COR-L47 (cell line): ENCODE results near the gene FANCM.
"Not testable (repeated sequence)": the region's sequence is repeated elsewhere in the genome, so short reads cannot be mapped to it uniquely, and the experiment has no call there.

Source experiments
- DNase-seq: peaks from one replicate; lab custom pipeline; 2025; lab: John Stamatoyannopoulos, UW

The FANCM gene

DNA sequence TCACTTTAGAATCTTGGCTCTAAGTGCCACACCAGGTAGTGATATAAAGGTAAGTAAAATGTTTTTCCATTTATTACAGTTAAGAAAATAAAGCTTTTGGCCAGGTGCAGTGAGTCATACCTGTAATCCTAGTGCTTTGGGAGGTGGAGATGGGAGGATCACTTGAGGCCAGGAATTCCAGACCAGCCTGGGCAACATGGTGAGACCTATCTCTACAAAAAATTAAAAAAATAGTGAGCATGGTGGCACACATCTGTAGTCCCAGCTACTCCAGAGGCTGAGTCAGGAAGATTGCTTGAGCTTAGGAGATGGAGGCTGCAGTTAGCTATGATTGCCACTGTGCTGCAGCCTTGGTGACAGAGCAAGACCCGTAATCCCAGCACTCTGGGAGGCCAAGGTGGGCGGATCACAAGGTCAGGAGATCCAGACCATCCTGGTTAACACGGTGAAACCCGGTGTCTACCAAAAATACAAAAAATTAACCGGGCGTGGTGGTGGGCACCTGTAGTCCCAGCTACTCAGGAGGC lies 5.0 kb downstream of the FANCM start:
- no peak for DNase-seq

GRCh38 chr14:45142083-45142482 lies 6.4 kb downstream of the FANCM start:
- DNase-seq: not testable (repeated sequence)

DNA sequence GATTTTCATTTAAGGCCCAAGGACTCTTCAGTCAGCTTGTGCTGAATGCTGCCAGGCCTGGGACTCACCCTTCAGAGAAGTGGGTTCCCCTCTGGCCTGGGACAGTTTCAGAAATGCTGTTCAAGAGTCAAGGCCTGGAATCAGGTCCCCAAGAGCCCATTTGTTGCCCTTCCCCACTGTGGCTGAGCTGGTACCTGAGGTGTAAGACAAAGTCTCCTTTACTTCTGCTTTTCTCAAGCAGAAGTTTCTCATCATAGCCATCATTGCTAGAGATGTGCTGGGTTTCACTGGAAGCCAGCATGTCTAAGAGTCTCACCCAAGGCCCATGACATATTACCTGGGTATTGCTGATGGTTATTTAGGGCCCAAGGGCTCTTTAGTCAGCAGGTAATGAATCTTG lies 8.9 kb downstream of the FANCM start:
- no peak for DNase-seq

DNA sequence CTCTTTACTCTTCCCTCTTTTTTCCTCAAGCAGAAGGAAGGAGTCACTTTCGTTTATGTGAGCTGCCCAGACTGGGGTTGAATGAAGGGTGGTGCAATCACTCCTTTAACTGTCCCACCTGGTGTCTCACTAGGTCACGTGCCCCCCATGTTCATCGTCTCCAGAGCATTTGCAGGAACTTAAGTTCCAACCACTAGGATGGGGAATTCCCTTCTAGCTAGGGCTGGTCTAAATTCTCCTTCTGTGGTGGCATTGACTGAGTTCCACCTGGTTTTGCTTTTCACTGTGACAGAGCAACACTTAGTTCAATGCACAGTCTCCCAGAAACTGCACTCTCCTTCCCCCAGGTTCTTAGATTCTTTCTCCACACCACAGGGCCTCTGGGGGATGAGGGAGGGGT lies 9.5 kb downstream of the FANCM start:
- DNase-seq: no peak

DNA sequence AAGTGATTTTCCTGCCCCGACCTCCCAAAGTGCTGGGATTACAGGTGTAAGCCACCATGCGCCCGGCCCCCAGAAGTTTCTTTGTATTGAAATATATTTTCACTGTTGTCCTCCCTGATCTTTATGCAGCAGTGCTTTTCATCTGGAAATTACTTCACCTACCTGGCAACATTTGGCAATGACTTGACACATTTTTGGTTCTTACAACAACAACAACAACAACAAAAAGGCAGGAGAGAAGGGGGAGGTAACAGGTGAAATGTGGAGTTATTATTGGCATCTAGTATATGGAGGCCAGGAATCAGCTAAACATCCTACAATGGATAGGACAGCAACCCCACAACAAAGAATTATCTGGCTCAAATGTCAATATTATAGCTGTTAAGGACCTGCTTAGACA lies 13.9 kb downstream of the FANCM start:
- no peak for DNase-seq

DNA sequence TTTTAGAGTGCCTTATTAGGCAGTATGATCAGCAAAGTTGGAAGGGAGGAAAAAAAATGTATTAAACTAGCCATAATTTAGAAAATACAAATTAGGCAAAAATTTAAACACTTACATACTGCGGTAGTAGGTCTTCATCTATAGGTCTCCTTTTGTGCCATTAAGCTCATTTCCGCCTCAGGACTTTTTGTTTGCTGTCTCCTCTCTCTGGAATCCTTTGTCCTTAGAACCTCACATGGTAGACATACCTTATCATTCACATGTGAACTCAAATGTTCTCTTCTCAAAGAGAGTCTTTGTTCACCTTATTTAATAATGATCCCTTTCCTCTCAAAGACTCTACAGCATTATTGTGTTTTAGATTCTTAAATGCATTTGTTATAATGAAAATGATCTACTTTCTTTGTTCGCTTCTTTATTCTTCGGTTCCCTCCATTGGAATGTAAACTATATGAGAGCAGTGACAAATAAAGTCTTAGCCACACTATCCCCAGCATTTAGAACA lies 14.7 kb downstream of the FANCM start:
- no peak for DNase-seq

DNA sequence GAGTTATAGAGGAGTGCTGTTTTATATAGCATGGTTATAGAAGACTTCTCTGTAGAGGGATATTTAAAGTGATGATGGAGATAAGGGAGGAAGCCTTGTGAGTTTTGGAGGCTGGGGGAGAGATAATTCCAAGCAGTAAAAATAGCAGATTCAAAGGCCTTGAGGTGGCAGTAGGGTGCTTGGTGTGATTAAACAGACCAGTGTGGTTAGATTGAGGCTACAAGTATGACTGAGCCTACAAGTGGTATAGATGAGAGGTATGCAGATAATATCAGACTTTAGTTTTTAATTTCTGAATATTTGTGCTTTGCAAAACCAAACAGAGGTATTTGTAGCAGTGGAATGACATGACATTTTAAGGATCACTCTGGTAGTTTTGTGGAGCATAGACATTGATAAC lies 20.3 kb downstream of the FANCM start:
- no peak for DNase-seq

- DNase-seq: no peak
These were observed 34.2 kb downstream of the FANCM start for GRCh38 chr14:45169906-45170305.

DNA sequence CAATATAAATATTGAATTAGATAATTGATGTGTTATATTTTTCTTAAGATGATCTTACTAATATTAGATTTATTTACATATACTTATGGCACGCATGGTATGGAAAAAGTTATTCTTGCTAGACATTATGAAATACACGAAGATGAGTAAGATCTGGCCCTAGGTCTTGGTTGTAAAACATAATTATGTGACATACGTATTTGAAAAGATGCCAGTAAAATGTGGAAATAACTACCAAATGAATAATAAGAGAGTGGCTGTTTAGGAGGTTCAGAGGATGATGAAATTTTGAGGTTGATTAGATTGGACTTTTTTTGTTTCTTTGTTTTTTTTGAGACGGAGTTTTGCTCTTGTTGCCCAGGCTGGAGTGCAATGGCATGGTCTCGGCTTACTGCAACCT lies 41.3 kb downstream of the FANCM start:
- no peak for DNase-seq

DNA sequence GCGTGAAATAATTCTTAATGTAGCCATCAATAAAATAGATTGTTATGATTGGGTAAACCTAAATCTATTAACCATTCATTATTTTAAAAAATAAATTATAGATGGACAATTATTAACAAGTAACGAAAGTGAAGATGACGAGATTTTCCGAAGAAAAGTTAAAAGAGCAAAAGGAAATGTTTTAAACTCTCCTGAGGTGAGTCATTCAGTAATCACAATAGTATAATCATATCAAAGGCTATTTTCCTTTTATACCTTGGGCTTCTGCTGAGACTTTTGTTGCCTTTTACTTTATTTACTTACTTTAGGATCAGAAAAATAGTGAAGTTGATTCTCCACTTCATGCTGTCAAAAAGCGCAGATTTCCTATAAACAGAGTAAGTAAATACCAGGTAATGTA lies 45.6 kb downstream of the FANCM start:
- no peak for DNase-seq

DNA sequence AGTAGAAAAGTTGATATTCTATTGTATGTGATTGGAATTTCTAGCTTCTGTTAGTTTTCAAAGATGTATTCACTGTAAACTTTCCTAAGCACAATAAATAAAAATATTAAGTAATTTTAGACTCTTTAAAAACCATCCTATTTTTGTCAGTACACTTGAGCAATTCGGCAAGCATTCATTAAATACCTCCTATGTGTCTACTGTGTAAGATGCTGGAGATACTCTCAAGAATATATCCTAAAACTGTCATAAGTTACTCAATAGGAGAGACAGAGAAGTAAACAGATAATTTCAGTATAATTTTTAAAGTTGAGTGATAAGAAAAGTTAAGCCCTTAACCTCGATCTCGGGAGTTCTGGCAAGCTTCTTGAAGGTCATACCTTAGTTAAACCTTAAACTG lies 46.1 kb downstream of the FANCM start:
- DNase-seq: no peak

DNA sequence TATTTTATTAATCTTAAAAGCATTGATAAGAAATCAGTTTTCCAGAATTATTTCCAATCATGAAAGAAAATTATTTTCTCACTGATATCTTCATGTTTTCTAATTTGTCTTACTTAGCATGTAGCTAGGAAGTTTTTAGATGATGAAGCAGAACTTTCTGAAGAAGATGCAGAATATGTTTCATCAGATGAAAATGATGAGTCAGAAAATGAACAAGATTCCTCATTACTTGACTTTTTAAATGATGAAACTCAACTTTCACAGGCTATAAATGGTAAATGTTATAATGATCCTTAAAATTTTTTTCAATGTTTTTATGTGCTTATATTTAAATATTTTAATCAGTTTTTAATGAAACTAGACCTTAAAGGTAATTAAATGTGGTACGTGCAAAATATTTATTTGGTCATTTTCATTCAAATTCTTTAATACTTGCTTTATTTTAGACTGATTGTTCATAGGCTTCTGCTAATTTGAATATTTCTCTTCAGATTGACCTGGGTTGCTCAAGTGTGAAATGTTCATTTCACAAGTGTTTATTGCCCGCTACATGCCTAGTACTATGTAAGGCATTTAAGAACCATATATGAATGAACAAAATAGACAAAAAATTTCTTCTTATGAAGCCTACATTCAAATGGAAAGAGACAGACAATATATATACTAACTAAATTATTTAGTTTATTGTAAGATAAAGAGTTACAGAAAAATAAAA lies 49.5 kb downstream of the FANCM start:
- no peak for DNase-seq

DNA sequence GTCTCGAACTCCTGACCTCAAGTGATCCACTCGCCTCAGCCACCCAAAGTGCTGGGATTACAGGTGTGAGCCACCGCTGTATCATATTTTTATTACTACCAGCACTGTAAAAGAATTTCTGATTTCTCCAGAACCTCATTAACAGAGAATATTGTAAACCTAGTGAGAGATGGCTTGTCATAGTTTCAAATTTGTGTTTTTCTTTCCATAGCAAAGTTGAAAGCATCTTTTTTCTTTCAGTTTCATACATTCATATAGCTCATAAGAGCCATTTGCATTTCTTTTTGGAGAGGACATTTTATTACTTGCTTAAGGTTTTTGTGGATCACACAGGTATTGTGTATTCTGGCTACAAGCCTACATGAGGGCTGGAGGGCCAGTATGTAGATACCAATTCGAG lies 59.2 kb downstream of the FANCM start:
- no peak for DNase-seq

- no peak for DNase-seq
These were observed 62.8 kb downstream of the FANCM start for GRCh38 chr14:45198551-45198950.

- DNase-seq: no peak
These were observed 63.5 kb downstream of the FANCM start for GRCh38 chr14:45199230-45199629.

DNA sequence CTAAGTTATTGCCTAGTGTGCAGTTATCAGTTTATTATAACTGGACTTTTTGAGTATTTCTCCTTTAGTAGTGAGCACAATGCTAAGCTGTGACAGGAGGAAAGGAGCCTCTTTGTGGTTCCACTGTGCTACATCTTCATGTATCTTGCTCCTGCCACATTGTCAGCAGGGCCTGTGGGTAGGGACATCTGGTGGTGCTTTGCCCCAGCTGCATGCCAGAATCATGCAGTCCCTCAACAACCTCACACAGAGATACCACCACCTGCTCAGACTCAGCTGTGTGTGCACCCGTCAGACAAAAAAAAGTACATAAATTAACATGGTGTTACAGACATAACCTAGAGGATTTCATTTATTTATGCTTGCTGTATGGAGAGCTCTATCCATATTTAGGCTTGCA lies 66.2 kb downstream of the FANCM start:
- DNase-seq: peak; percentile 5

DNA sequence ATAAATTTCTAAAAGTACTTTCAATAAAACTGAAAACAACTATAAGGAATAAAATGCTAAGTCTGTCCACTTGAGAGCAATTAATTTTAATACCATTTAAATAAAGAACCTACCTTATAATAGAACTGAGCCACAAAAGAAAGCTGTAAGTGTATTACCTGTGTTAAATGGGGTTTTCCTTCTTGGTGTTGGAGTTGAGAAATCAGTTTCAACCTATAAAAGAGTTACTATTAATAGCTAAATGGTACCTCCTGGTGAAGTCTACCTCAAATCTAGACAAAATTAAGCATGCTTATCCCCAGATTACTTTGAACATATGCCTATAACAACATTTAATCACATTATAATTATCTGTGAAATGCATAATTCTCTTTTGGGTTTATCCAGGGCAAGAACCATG lies 68.5 kb downstream of the FANCM start:
- no peak for DNase-seq

- DNase-seq: no peak
These were observed 74.4 kb downstream of the FANCM start for GRCh38 chr14:45210159-45210558.

GRCh38 chr14:45211295-45211694 lies 75.6 kb downstream of the FANCM start:
- no peak for DNase-seq

DNA sequence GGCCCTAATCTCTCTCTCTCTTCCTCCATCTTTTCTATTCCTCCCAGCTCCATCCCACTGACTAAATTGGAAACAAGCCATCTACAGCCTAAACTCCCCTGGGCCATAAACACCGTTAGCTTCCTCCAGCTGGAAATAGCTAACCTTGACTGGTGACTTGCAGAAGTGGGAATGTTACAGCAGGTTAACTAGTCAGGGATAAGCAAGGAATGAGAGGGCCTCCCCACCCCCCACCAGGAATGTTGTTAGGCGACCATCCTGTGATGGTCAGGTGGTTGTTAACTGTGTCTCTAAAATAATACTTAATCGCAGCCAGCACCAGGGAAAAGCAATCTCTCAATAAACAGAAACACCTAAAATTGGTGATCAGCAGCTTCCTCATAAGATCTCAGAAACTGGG lies 76.5 kb downstream of the FANCM start:
- DNase-seq: no peak

GRCh38 chr14:45213716-45214115 lies 78.0 kb downstream of the FANCM start:
- DNase-seq: not testable (repeated sequence)

- not testable (repeated sequence) for DNase-seq
These were observed 78.6 kb downstream of the FANCM start for GRCh38 chr14:45214341-45214740.

DNA sequence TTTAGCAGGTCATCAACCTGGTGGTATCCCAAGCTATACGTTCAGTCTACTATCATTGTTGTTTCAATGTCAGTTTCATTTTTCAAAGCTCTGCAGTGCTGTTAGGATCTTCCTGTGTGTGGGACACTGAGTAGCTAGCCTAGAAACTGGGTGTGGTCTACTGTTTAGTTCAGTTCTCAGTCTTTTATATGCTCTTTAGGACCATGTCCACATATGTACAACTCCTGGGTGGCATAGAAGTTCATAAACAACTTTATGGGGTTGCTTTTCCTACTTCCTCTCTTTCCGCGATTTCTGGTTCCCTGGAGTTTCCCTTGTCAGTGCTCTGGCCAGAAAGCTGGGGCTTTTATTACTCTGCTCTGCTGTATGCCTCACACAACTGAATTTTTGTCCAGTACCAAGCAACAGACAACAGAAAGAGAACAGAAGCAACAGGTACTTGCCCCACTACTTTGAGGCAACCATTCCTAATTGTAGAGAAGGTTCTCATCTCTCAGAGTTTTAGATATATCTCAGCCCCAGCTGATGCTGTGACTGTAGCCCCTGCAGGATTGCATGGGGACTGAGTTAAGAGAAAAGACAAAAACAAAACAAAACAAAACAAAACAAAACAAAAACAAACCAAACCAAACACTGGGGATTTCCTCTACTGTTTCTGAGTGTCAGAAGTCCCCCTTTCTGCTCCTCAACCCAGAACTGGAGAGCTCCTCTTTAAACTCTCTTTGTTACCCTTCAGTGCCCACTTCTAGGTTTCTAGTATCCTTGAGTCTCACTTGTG lies 86.9 kb downstream of the FANCM start:
- no peak for DNase-seq
